ENCODE results near the gene GFRAL.
"Not testable (repeated sequence)": the region's sequence is repeated elsewhere in the genome, so short reads cannot be mapped to it uniquely, and the experiment has no call there.

Gene GFRAL

GRCh38 chr6:55327169-55327568 is at the start of gene GFRAL:
Gene GFRAL (plus strand): TSS chr6:55327469. CDS start chr6:55327555, 86 bp downstream.
- no peak for DNase-seq

GRCh38 chr6:55277646-55278045 is 49.6 kb upstream of the GFRAL start:
- no peak for DNase-seq

- no peak for DNase-seq
Measured at GRCh38 chr6:55281215-55281614, 46.1 kb upstream of the GFRAL start.

- DNase-seq = no peak
Measured at GRCh38 chr6:55282115-55282514, 45.2 kb upstream of the GFRAL start.

GRCh38 chr6:55286824-55287223 is 40.4 kb upstream of the GFRAL start:
- no peak for DNase-seq

DNA sequence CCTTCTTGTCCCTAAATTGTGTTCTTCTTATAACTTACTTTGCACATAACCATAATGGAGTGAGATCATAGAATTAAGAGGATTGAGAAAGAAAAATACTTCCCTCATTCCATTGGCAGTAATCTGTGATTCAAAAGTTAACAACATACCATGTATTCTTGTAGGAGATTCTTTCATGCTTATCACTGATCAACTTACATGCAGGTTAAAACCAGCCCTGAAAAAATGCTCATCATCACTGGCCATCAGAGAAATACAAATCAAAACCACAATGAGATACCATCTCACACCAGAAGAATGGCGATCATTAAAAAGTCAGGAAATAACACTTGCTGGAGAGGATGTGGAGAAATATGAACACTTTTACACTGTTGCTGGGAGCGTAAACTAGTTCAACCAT is 36.5 kb upstream of the GFRAL start:
- DNase-seq = no peak

GRCh38 chr6:55293116-55293515 is 34.2 kb upstream of the GFRAL start:
- DNase-seq = no peak

DNA sequence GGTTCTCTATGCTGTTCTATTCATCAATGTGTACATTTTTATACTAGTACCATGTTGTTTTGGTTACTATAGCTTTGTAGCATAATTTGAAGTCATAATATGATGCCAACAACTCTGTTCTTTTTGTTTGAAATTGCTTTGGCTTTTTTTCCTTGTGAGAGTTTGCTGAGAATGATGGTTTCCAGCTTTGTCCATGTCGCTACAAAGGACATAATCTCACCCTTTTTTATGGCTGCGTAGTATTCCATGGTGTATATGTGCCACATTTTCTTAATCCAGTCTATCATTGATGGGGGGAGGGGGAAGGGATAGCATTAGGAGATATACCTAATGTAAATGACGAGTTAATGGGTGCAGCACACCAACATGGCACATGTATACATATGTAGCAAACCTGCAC is 30.1 kb upstream of the GFRAL start:
- DNase-seq = not testable (repeated sequence)

DNA sequence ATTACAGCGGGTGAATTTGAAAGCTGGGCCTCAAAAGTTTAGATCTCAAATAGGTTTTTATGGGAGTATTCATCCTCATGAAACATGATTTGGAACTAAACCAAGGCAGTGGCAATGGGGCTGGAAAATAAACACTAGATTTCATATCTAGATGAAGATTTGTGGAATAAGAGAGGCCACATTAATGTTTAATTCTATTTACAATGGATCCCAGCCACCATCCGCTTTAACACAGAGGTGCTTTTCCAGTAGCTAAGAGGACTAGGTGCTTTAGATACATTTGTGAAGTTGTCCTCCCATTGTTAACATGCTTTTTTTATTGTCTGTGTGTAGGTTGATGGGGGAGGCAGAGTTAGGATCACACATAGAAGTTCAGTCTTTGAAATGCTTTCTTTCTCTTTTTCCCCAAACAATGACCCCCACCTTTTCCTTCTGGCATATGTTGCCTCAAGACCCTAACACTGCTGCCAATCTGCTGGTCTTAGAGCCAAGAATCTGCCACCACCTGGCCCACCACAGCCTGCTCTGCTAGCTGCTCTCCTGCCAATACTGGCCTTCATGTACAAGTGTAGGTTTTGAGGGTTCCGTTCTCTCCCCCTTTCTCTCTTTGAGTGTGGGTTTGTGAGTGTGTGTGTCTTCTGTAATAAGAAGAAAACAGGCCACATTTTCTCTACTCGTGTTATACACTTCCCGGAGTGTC is 27.8 kb upstream of the GFRAL start:
- DNase-seq = no peak

GRCh38 chr6:55304747-55305146 is 22.5 kb upstream of the GFRAL start:
- no peak for DNase-seq

- no peak for DNase-seq
Measured at GRCh38 chr6:55319961-55320695, 7.1 kb upstream of the GFRAL start.

GRCh38 chr6:55320696-55321086 is 6.6 kb upstream of the GFRAL start:
- no peak for DNase-seq

DNA sequence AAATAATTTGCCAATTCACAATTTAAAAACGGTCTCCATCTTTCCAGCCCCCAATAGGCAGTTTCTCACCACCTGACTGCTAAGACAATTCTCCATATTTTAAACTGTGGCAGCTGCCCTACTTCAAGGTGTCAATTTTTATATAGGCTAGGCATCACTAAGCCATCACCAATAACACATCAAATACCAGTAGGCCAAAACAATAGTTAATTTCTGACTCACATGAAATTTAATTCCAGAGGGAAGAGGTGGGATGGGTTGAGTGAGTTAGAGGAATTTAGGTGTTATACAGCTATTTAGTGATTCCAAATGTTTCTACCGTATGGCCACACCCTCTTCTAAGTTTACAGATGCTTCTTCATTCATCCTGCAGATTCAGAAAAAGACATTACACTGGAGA is 49.9 kb downstream of the GFRAL start:
- DNase-seq = no peak

GRCh38 chr6:55379471-55379870 is 52.2 kb downstream of the GFRAL start:
- DNase-seq = no peak

DNA sequence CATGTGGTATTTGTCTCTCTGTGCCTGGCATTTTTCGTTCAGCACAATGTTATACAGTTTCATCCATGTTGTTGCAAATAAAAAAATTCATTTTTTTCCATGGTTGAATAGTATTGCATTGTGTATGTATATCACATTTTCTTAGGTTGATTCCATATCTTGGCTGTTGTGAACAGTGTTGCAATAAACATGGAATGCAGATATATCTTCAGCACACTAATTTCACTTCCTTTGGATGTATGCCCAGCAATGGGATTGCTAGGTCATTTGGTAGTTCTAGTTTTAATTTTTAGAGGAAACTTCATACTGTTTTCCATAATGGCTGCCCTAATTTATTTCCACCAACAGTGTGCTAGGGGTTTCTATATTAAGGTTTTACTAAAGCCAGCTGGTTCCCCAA is 52.6 kb downstream of the GFRAL start:
- no peak for DNase-seq

- DNase-seq = no peak
Measured at GRCh38 chr6:55388211-55388610, 60.9 kb downstream of the GFRAL start.

GRCh38 chr6:55395871-55396270 is 68.6 kb downstream of the GFRAL start:
- no peak for DNase-seq

GRCh38 chr6:55397986-55398385 is 70.7 kb downstream of the GFRAL start:
- no peak for DNase-seq

DNA sequence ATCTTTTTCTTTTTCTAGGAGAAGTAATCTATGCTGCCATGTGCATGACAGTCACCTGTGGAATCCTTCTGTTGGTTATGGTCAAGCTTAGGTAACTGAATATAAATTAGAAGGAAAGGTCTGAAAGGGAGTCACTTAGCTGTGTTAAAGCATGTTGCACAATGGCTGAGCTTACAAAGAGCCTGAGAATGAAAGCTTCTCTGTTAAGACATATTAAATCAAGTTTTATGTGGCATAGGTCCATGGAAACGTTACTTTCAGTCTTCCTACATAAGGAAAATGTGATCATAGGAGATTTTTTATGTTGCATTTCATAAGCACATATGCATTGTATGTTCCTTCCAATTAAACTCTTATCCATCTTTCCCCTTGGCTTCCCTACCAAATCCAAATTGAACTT is 72.1 kb downstream of the GFRAL start:
- no peak for DNase-seq

GRCh38 chr6:55405474-55406235 is 78.4 kb downstream of the GFRAL start:
- no peak for DNase-seq

GRCh38 chr6:55410674-55411073 is 83.4 kb downstream of the GFRAL start:
- no peak for DNase-seq

DNA sequence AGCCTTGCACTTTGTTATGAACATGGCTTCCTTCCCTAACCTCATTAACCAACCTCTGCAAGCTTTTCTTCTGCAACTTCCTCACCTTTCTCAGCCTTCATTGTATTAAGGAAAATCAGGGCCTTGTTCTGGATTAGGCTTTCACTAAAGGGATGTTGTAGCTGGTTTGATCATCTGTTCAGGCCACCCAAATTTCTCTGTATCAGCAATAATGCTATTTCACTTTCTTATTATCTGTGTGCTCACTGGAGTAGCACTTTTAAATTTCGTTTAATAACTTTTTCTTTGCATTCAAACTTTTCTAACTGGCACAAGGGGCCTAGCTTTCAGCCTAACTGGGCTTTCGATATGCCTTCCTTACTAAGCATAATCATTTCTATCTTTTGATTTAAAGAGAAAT is 96.7 kb downstream of the GFRAL start:
- no peak for DNase-seq

GRCh38 chr6:55433446-55434130 is 106.3 kb downstream of the GFRAL start:
- no peak for DNase-seq
